HFFc6 (cell line): ENCODE data around the gene CYP26A1. TPM values are rescaled to one million over a fixed set of nuclear protein-coding genes. Genes with fewer than 3 reads are reported as not detected.
A peak's percentile ranks its signal among the peaks of the same experiment; 100 is the strongest.

ENCODE experiments used
- DNase-seq: peaks from one replicate; pipeline ENCODE4 v3.0.0-alpha.2; 2018
- H3K27ac Mint-ChIP-seq: 2 replicates; pipeline ENCODE4 v1.8.0; 2020; ENCODE audit warnings: mild to moderate bottlenecking, mixed read lengths
- H3K27me3 Mint-ChIP-seq: 2 replicates; pipeline ENCODE4 v1.8.0; 2021; ENCODE audit warnings: mild to moderate bottlenecking, moderate library complexity, mixed read lengths; ENCODE audit not compliant: insufficient read depth
- H3K36me3 Mint-ChIP-seq: 2 replicates; pipeline ENCODE4 v1.8.0; 2021; ENCODE audit warnings: low read depth, mixed read lengths
- H3K4me1 Mint-ChIP-seq: 2 replicates; pipeline ENCODE4 v1.8.0; 2020; ENCODE audit warnings: low read depth, mixed read lengths
- H3K4me3 Mint-ChIP-seq: 2 replicates; pipeline ENCODE4 v1.8.0; 2020; ENCODE audit warnings: mild to moderate bottlenecking, moderate library complexity, mixed read lengths
- H3K9me3 Mint-ChIP-seq: 2 replicates; pipeline ENCODE4 v1.8.0; 2020; ENCODE audit warnings: mild to moderate bottlenecking, mixed read lengths
- CTCF ChIP-seq: fragments of 200-600 bp; sonication (generic); IDR thresholded peaks from 2 replicates; pipeline ENCODE4 v1.5.0; 2021; ENCODE audit warnings: antibody characterized with exemption, mild to moderate bottlenecking
- total RNA-seq, 6 experiments: library from RNA; stranded (reverse); fragmentation: NEBNext Ultra II Directional; extraction: Animal tissue kit (Norgen Biotek cat#: 25700); gene quantifications; 2 replicates in 1 of 6; 3 replicates in 5 of 6; pipeline ENCODE4 v1.2.3, GENCODE V29; 2021

The CYP26A1 gene
- total RNA-seq, 6 experiments from 2014 or later: not detected

GRCh38 chr10:93072713-93073538 is 767 bp upstream of the CYP26A1 start:
- Mint-ChIP-seq H3K4me3 (no peak overlapping the region; the same call in 1 of the 2 replicates), H3K4me1 (peaks cover 25% of the 10 kb centered on the region), H3K36me3 (no peaks in the 10 kb centered on the region; the same call in 1 of the 2 replicates), H3K27me3 (peaks cover 53% of the 10 kb centered on the region), H3K27ac (no peak overlapping the region), H3K9me3 (no peaks in the 10 kb centered on the region)
- no peak for TF ChIP-seq CTCF
- no peak for DNase-seq

GRCh38 chr10:93074147-93074596 is 479 bp downstream of the CYP26A1 start:
- no peak overlapping the region for H3K27ac Mint-ChIP-seq
- peaks cover 21% of the 10 kb centered on the region for H3K4me1 Mint-ChIP-seq
- H3K4me3 Mint-ChIP-seq: peak overlapping the region; percentile 36; the same call in 1 of the 2 replicates
- H3K27me3 Mint-ChIP-seq: peaks cover 43% of the 10 kb centered on the region
- TF ChIP-seq CTCF: peak; percentile 22; the same call in 1 of the 2 replicates
- no peak for DNase-seq
- H3K36me3 Mint-ChIP-seq: no peaks in the 10 kb centered on the region; the same call in 1 of the 2 replicates
- no peaks in the 10 kb centered on the region for H3K9me3 Mint-ChIP-seq

- TF ChIP-seq CTCF: no peak
- Mint-ChIP-seq H3K4me1 (peaks cover 27% of the 10 kb centered on the region), H3K9me3 (no peaks in the 10 kb centered on the region), H3K27ac (no peak overlapping the region), H3K27me3 (peaks cover 40% of the 10 kb centered on the region), H3K4me3 (peak overlapping the region; percentile 36), H3K36me3 (no peaks in the 10 kb centered on the region; the same call in 1 of the 2 replicates)
- DNase-seq: no peak
Observed at GRCh38 chr10:93074597-93075368, 1.1 kb downstream of the CYP26A1 start.

- Mint-ChIP-seq H3K36me3 (no peaks in the 10 kb centered on the region; the same call in 1 of the 2 replicates), H3K27ac (no peak overlapping the region), H3K9me3 (no peaks in the 10 kb centered on the region), H3K27me3 (peaks cover 40% of the 10 kb centered on the region), H3K4me3 (no peak overlapping the region), H3K4me1 (peaks cover 36% of the 10 kb centered on the region)
- no peak for DNase-seq
- TF ChIP-seq CTCF: no peak
Observed at GRCh38 chr10:93075369-93076221, 1.9 kb downstream of the CYP26A1 start.

GRCh38 chr10:93076871-93077270 is 3.2 kb downstream of the CYP26A1 start:
- DNase-seq: no peak
- TF ChIP-seq CTCF: no peak
- Mint-ChIP-seq H3K4me3 (no peak overlapping the region), H3K9me3 (no peaks in the 10 kb centered on the region), H3K4me1 (peaks cover 47% of the 10 kb centered on the region), H3K27ac (no peak overlapping the region), H3K27me3 (peaks cover 34% of the 10 kb centered on the region), H3K36me3 (no peaks in the 10 kb centered on the region; the same call in 1 of the 2 replicates)
